Stimulated activated CD4-positive, alpha-beta T cell treated with anti-CD3 and anti-CD28 coated beads, Interleukin-12 subunit alpha, Interleukin-12 subunit beta, amount 100 ng/mL, for 24 hours (primary cell): ENCODE results near the gene ZNF567.

Source experiments
- DNase-seq, 2 experiments: peaks; one replicate each; pipeline ENCODE4 v3.0.0-alpha.2; 2020; ENCODE audit warnings: low read depth in 2 of 2

The ZNF567 gene

GRCh38 chr19:36750066-36750691 lies 62.8 kb downstream of the ZNF567 start:
- no peak for DNase-seq
